Sigmoid colon (tissue), 7 donors: ENCODE measurements around the gene ALDH1A1. TPM values are rescaled to one million over a fixed set of nuclear protein-coding genes. Genes with fewer than 3 reads are reported as not detected.
A peak's percentile ranks its signal among the peaks of the same experiment; 100 is the strongest.

Source experiments
- DNase-seq: peaks from one replicate; pipeline ENCODE4 v3.0.0-alpha.2; 2019
- H3K27ac ChIP-seq, 4 donors: fragments of 200-600 bp; sonication (generic); one replicate each; pipeline ENCODE4 v1.5.1; 2016 to 2019; ENCODE audit warnings: mild to moderate bottlenecking in 1 of 4
- H3K27me3 ChIP-seq, 3 donors: fragments of 200-600 bp; sonication (generic); one replicate each; pipeline ENCODE4 v1.5.1; 2019; ENCODE audit warnings: mild to moderate bottlenecking in 1 of 3
- H3K36me3 ChIP-seq, 4 donors: fragments of 200-600 bp; sonication (generic); one replicate each; pipeline ENCODE4 v1.5.1; 2016 to 2019
- H3K4me1 ChIP-seq, 4 donors: fragments of 200-600 bp; sonication (generic); one replicate each; pipeline ENCODE4 v1.5.1; 2017 to 2019
- H3K4me3 ChIP-seq, 4 donors: fragments of 200-600 bp; sonication (generic); one replicate each; pipeline ENCODE4 v1.5.1; 2017 to 2019; ENCODE audit warnings: mild to moderate bottlenecking in 2 of 4, moderate library complexity in 1 of 4
- H3K9me3 ChIP-seq, 4 donors: fragments of 200-600 bp in 3 of 4; sonication (generic) in 3 of 4; one replicate each; pipeline versions ENCODE4 v1.5.1 to v1.6.1; 2013 to 2019
- CTCF ChIP-seq, 4 experiments: fragments of 450-650 bp in 3 of 4; fragments of 200-600 bp in 1 of 4; IDR thresholded peaks; one replicate each; pipeline ENCODE4 v1.5.1; 2016 to 2019; ENCODE audit warnings: antibody characterized with exemption in 4 of 4, mild to moderate bottlenecking in 3 of 4, moderate library complexity in 2 of 4
- EP300 ChIP-seq, 4 donors: sonication (generic); formaldehyde crosslinking; IDR thresholded peaks; one replicate each; pipeline ENCODE4 v1.6.1; 2017; ENCODE audit warnings: antibody characterized with exemption in 4 of 4
- POLR2A ChIP-seq, 2 donors: fragments of 450-650 bp; IDR thresholded peaks; one replicate each; pipeline ENCODE4 v1.6.1; 2016; ENCODE audit warnings: antibody characterized with exemption in 2 of 2, mild to moderate bottlenecking in 2 of 2, moderate library complexity in 2 of 2
- POLR2AphosphoS5 ChIP-seq, 4 donors: sonication (generic); formaldehyde crosslinking; IDR thresholded peaks; one replicate each; pipeline ENCODE4 v1.6.1; 2017; ENCODE audit warnings: antibody characterized with exemption in 4 of 4
- WGBS, 2 donors: extraction: QIAGEN DNeasy Blood & Tissue Kit; methylation state at CpG; one replicate each; pipeline ENCODE4 v1.1.7; 2013; 5-methylcytosine and 5-hydroxymethylcytosine counted together
- intact Hi-C: fragments of 100-400 bp; cut with DNase I; formaldehyde crosslinking; loops from one replicate; pipeline ENCODE4 v1.15.1; 2023
- polyA plus RNA-seq, 3 donors: library from polyadenylated mRNA; stranded (reverse); fragments of 200-250 nt; gene quantifications; one replicate each; pipeline ENCODE4 v1.2.3, GENCODE V29; 2013
- total RNA-seq, 4 donors: library from RNA; depleted of rRNA; stranded (reverse); fragments of >200 nt; gene quantifications; one replicate each; pipeline ENCODE4 v1.1.0, GENCODE V29; 2016
- donor health status: healthy with polysubstance abuse.
- donor health status: Bipolar disorder and iron deficiency.
- donor health status: healthy.

The ALDH1A1 gene
- total and polyA plus RNA-seq, 7 donors, result 52.6 to 353 (median 241) TPM

GRCh38 chr9:72983056-72983455 lies 30.2 kb upstream of the ALDH1A1 start:
- intact Hi-C loops, result no loop called here
- Histone ChIP-seq H3K27ac (peak overlapping the region in 3 of 4 donors; percentile 29 to 67 (median 63)), H3K36me3 (no peaks in the 10 kb centered on the region), H3K9me3 (no peaks in the 10 kb centered on the region), H3K4me1 (peaks cover 0 to 50% (median 34%) of the 10 kb centered on the region in 4 donors), H3K4me3 (no peak overlapping the region), H3K27me3 (no peaks in the 10 kb centered on the region)
- TF ChIP-seq POLR2AphosphoS5 (IDR thresholded peaks at IDR 0.05) (peak in 1 of 4 donors; percentile 21), POLR2A (IDR thresholded peaks at IDR 0.05) (no peak)
- DNase-seq, result no peak

GRCh38 chr9:72982146-72982799 lies 29.4 kb upstream of the ALDH1A1 start:
- WGBS, 2 donors, result 90% methylated on average over 5 of the region's 5 CpGs
- H3K4me3 ChIP-seq, result no peak overlapping the region
- H3K27ac ChIP-seq, result peak overlapping the region in 1 of 4 donors; percentile 67
- H3K36me3 ChIP-seq, result no peaks in the 10 kb centered on the region
- TF ChIP-seq CTCF (IDR thresholded peaks at IDR 0.05), result no peak
- no peak for TF ChIP-seq EP300 (IDR thresholded peaks at IDR 0.05)
- TF ChIP-seq POLR2A (IDR thresholded peaks at IDR 0.05), result no peak
- TF ChIP-seq POLR2AphosphoS5 (IDR thresholded peaks at IDR 0.05), result no peak
- no peak for DNase-seq
- intact Hi-C loops, result no loop called here
- H3K27me3 ChIP-seq, result no peaks in the 10 kb centered on the region
- H3K4me1 ChIP-seq, result peaks cover 0 to 53% (median 34%) of the 10 kb centered on the region in 4 donors
- no peaks in the 10 kb centered on the region for H3K9me3 ChIP-seq

- WGBS, 2 donors, result 93 to 96% methylated on average over 5 of the region's 5 CpGs
- peaks cover 0 to 53% (median 34%) of the 10 kb centered on the region in 4 donors for H3K4me1 ChIP-seq
- H3K36me3 ChIP-seq, result no peaks in the 10 kb centered on the region
- H3K27ac ChIP-seq, result peak overlapping the region in 1 of 4 donors; percentile 44
- no peaks in the 10 kb centered on the region for H3K27me3 ChIP-seq
- no peak overlapping the region for H3K4me3 ChIP-seq
- no peak for DNase-seq
- intact Hi-C loops, result no loop called here
- no peaks in the 10 kb centered on the region for H3K9me3 ChIP-seq
- no peak for TF ChIP-seq CTCF (IDR thresholded peaks at IDR 0.05)
- TF ChIP-seq EP300 (IDR thresholded peaks at IDR 0.05), result no peak
- no peak for TF ChIP-seq POLR2AphosphoS5 (IDR thresholded peaks at IDR 0.05)
- TF ChIP-seq POLR2A (IDR thresholded peaks at IDR 0.05), result no peak
Measured at GRCh38 chr9:72981433-72981832, 28.6 kb upstream of the ALDH1A1 start.

GRCh38 chr9:72980600-72981265 lies 27.9 kb upstream of the ALDH1A1 start:
- no peaks in the 10 kb centered on the region for H3K36me3 ChIP-seq
- H3K4me1 ChIP-seq, result peaks cover 0 to 49% (median 34%) of the 10 kb centered on the region in 4 donors
- H3K27me3 ChIP-seq, result no peaks in the 10 kb centered on the region
- no peaks in the 10 kb centered on the region for H3K9me3 ChIP-seq
- WGBS, 2 donors, result 77 to 83% methylated on average over 12 of the region's 12 CpGs
- no peak for DNase-seq
- H3K27ac ChIP-seq, result peak overlapping the region in 3 of 4 donors; percentile 18 to 44 (median 38)
- no peak overlapping the region for H3K4me3 ChIP-seq
- intact Hi-C loops, result no loop called here
- TF ChIP-seq POLR2A (IDR thresholded peaks at IDR 0.05) (no peak), POLR2AphosphoS5 (IDR thresholded peaks at IDR 0.05) (no peak), CTCF (IDR thresholded peaks at IDR 0.05) (no peak), EP300 (IDR thresholded peaks at IDR 0.05) (no peak)

GRCh38 chr9:72980183-72980582 lies 27.3 kb upstream of the ALDH1A1 start:
- peak overlapping the region in 2 of 4 donors; percentile 38 to 44 for H3K27ac ChIP-seq
- H3K4me1 ChIP-seq, result peaks cover 0 to 44% (median 30%) of the 10 kb centered on the region in 4 donors
- no peak overlapping the region for H3K4me3 ChIP-seq
- WGBS, 2 donors, result 96 to 98% methylated on average over 2 of the region's 2 CpGs
- TF ChIP-seq POLR2AphosphoS5 (IDR thresholded peaks at IDR 0.05), result no peak
- TF ChIP-seq EP300 (IDR thresholded peaks at IDR 0.05), result no peak
- H3K36me3 ChIP-seq, result no peaks in the 10 kb centered on the region
- intact Hi-C loops, result no loop called here
- H3K9me3 ChIP-seq, result no peaks in the 10 kb centered on the region
- no peak for DNase-seq
- H3K27me3 ChIP-seq, result no peaks in the 10 kb centered on the region
